ENCODE results near the gene GPM6B.

The GPM6B gene

DNA sequence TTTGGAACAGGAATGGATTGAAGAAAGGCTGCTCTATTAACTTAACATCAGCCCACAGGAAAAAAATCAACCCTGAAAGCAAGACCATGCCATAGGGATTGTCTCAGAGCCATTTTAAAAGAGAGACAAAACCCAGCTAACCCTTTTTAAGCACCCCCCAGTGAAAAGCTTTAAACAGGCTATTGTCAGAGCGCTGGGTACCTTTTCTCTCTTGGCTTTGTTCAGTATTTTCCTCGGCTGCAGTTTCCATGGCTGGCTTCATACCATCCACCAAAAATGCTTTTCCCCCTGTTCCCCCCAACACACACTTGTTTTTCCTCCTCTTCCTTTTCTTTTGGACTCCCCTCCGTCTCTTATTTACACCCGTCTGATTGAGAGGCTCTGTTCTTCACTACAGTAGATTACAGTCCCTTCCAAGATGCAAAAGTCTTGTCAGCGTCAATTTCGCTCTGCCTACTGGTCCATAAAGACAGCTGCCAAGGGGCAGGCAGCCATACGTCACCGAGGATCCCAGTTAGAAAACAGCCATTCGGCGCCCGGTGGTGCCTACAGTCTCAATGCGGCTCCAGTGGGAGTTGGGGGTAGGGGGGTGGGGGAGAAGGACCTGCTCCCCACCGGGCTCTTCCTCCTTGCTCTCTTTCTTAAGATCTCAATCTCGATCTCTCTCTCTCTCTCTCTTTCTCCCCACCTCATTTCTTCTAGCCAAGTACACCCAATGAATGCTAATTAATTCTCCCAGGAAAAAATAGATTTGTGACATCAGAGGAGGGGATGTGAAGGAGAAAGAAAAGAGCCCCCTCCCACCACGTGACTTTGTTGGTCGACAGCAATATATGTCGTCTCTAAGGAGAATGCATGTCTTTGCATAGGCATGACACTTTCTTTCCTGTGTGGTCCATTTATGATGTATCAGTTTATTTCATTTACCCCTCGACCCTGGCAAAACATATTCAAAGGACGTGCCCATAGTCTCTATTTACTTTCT, at the start of gene GPM6B:
TSS of gene GPM6B (minus strand) at position 451 of the 985 bp plus-strand sequence. CDS start at position 262, 189 bp downstream.
- DNase-seq: no peak

- no peak for DNase-seq
Measured at GRCh38 chrX:13864264-13864663, 47.4 kb upstream of the GPM6B start.

- no peak for DNase-seq
Measured at GRCh38 chrX:13863324-13863723, 46.4 kb upstream of the GPM6B start.

DNA sequence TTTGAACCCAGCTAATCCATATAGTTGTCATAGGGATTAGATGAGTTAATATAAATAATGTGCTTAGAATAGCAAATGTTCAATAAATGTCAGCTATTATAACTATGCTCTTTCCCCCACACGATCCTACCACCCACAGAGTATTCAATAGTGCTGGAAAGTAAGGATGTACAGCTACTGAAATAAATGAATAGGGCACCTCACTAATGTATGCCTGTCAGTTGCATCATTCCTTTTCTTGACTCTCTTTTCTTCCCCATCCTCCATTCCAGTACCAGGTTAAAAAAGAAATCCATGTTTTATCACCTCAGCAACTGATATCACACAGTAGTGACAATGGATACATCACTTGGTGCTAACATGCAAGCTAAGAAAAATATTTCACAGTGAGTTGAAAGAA, 42.8 kb upstream of the GPM6B start:
- no peak for DNase-seq

DNA sequence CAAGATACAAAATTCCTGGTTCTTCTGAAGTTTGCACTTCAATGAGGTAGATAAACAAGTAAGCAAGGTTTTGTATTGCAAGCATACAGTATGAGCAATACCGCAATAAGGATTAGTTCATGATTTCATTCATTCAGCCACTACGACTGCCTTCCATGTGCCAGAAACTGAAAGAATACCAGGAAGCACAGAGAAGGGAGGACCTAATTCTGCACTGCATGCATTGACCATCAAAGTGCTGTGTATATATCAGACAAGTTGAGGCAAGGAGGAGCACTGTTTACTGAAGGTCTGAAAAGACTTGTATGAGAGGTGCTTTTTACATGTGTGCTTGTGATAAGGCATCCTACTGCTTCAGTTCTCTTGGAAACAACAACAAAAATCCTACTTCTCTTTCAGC, 40.9 kb upstream of the GPM6B start:
- DNase-seq: no peak

GRCh38 chrX:13855689-13856450, 39.0 kb upstream of the GPM6B start:
- DNase-seq: no peak

GRCh38 chrX:13854003-13854402, 37.1 kb upstream of the GPM6B start:
- DNase-seq: no peak

GRCh38 chrX:13852001-13852695, 35.3 kb upstream of the GPM6B start:
- no peak for DNase-seq

- DNase-seq: no peak
Measured at GRCh38 chrX:13845721-13846378, 29.0 kb upstream of the GPM6B start.

- DNase-seq: no peak
Measured at GRCh38 chrX:13843150-13843721, 26.3 kb upstream of the GPM6B start.

GRCh38 chrX:13840121-13840520, 23.2 kb upstream of the GPM6B start:
- DNase-seq: no peak

DNA sequence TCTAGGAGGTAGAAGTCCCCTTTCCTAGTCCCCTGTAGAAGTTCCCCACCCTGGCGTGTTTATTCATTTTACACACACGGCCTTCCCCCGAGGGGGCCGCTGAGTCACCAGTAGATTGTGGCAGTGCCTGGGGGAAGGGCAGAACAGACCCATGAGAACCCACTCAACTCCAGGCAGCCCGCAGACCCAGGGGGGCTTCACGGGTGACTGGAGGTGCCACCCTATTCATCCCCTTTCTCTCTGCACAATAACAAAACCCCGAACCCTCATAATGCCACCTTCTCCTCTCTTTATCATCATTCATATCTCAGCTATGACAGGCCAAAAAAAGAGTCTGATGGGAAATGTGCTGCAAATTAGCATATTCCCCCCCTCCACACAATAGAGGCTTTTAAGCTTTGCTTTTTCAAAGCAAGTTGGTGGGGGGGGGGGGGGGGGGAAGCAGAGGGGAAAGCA, 20.4 kb upstream of the GPM6B start:
- no peak for DNase-seq

DNA sequence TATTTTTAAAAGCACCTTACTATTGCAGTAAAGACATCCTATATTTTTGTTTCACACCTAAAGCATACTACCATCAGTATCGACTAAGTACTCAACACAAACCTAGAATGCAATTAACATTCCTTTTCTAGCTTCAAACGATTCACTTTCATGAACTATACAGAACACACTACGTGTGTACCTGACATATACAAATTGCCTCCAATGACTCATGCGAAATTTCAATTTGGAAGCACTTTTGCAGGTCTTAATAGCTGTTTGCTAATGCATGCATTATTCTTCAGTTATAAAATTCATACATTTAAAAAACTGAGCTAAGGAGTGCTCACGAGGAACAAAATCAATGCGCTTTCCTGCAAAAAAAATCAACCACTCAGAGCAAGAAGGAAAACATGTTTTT, 19.7 kb upstream of the GPM6B start:
- no peak for DNase-seq

GRCh38 chrX:13835825-13836224, 18.9 kb upstream of the GPM6B start:
- DNase-seq: peak; percentile 66

DNA sequence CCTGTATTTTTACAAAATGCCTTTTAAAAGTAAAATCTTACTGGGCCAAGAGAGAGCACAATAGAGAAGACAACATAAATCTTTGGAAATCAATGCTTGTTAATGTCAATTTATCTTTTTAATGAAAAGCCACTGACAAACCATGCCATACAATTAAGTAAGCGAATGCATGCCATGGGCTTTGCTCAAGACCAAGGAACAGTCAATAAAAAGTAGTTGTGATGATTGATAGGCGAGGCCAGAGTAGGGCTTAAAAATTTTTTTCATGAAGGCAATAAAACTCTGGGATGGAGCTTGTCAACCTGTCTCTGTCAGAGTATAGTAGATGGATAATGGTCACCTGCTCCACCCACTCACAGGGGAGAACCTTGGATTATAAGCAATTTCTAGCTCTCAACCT, 17.5 kb upstream of the GPM6B start:
- no peak for DNase-seq

DNA sequence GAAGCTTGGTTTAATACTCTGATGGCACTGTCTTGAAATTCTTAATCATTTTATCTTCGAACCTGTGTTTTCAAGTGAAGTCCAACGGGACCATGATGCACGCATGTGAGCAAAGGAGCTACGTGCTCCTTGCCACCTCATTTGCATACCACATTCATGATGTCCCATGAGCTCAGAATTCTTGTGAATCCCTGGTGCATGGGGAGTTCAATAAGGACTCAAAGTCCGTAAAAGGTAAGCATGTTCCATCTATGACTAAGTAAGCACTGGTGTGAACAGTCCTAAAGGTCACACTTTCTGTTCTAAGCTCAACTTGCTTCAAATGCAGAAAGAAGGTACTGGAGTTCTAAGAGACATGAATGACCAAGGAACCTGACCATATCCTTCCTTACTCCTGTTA, 13.1 kb upstream of the GPM6B start:
- no peak for DNase-seq

GRCh38 chrX:13828392-13828791, 11.5 kb upstream of the GPM6B start:
- no peak for DNase-seq

GRCh38 chrX:13827298-13828090, 10.6 kb upstream of the GPM6B start:
- DNase-seq: no peak

DNA sequence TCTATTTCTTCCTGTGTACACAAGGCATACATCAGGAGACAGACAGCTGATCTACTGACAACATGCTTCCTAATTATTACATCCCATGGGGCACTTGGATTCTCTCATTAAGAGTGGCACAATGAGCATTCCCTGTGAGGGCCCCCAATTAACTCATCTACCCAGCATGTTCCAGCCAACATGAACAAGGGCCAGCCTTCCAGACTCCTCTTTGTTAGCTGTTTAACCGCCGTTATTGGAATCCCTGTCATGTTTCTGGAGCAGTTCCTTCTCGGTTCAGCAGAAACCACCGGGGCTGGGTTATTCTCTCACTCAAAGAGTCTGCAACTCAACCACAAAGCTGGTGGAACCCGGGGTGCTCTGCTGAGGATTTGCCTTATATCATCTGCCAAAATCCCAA, 9.9 kb upstream of the GPM6B start:
- no peak for DNase-seq

GRCh38 chrX:13825178-13825762, 8.4 kb upstream of the GPM6B start:
- DNase-seq: no peak

GRCh38 chrX:13824746-13825145, 7.9 kb upstream of the GPM6B start:
- no peak for DNase-seq
